Activated T-cell treated with anti-CD3 and anti-CD28 coated beads, Interleukin-2, amount 50 U/mL, for 4 hours (primary cell): Measurements from ENCODE around the gene MLXIP. TPM values are rescaled to one million over a fixed set of nuclear protein-coding genes. Genes with fewer than 3 reads are reported as not detected.
"Not testable (repeated sequence)": the region's sequence is repeated elsewhere in the genome, so short reads cannot be mapped to it uniquely, and the experiment has no call there.

ENCODE experiments used
- ATAC-seq, 2 donors: fragments of 200-7000 bp; cut with Tn5 transposase; one replicate each; pipeline ENCODE4 v1.10.0; 2021
- DNase-seq: peaks from one replicate; pipeline ENCODE4 v3.0.0-alpha.2; 2020
- H3K27me3 Mint-ChIP-seq: one replicate; pipeline ENCODE4 v1.8.0; 2021; ENCODE audit warnings: low read depth, mixed read lengths
- H3K36me3 Mint-ChIP-seq: one replicate; pipeline ENCODE4 v1.8.0; 2022; ENCODE audit warnings: mixed read lengths; ENCODE audit not compliant: insufficient read depth
- H3K4me1 Mint-ChIP-seq: one replicate; pipeline ENCODE4 v1.8.0; 2021; ENCODE audit warnings: low read depth, mixed read lengths
- H3K4me3 Mint-ChIP-seq: one replicate; pipeline ENCODE4 v1.8.0; 2021; ENCODE audit warnings: mild to moderate bottlenecking, moderate library complexity, mixed read lengths
- H3K9me3 Mint-ChIP-seq: one replicate; pipeline ENCODE4 v1.8.0; 2021; ENCODE audit warnings: mixed read lengths
- total RNA-seq, 3 donors: library from RNA; stranded (reverse); gene quantifications; one replicate each; pipeline ENCODE4 v1.2.1, GENCODE V29; 2021

The MLXIP gene
- total RNA-seq, 3 donors from 2014 or later: 35.9 to 42.3 (median 37.9) TPM

- peaks cover 5% of the 10 kb centered on the region for H3K36me3 Mint-ChIP-seq
- DNase-seq (no peak), ATAC-seq (no peak)
- H3K9me3 Mint-ChIP-seq: no peaks in the 10 kb centered on the region
- H3K4me1 Mint-ChIP-seq: peaks cover 26% of the 10 kb centered on the region
- H3K4me3 Mint-ChIP-seq: no peak overlapping the region
- no peaks in the 10 kb centered on the region for H3K27me3 Mint-ChIP-seq
Observed at GRCh38 chr12:122093098-122093883, 14.7 kb downstream of the MLXIP start.

- H3K4me1 Mint-ChIP-seq: peaks cover 31% of the 10 kb centered on the region
- ATAC-seq: no peak
- no peaks in the 10 kb centered on the region for H3K9me3 Mint-ChIP-seq
- peaks cover 5% of the 10 kb centered on the region for H3K36me3 Mint-ChIP-seq
- H3K27me3 Mint-ChIP-seq: no peaks in the 10 kb centered on the region
- no peak overlapping the region for H3K4me3 Mint-ChIP-seq
- DNase-seq: no peak
Observed at GRCh38 chr12:122094137-122094734, 15.7 kb downstream of the MLXIP start.

DNA sequence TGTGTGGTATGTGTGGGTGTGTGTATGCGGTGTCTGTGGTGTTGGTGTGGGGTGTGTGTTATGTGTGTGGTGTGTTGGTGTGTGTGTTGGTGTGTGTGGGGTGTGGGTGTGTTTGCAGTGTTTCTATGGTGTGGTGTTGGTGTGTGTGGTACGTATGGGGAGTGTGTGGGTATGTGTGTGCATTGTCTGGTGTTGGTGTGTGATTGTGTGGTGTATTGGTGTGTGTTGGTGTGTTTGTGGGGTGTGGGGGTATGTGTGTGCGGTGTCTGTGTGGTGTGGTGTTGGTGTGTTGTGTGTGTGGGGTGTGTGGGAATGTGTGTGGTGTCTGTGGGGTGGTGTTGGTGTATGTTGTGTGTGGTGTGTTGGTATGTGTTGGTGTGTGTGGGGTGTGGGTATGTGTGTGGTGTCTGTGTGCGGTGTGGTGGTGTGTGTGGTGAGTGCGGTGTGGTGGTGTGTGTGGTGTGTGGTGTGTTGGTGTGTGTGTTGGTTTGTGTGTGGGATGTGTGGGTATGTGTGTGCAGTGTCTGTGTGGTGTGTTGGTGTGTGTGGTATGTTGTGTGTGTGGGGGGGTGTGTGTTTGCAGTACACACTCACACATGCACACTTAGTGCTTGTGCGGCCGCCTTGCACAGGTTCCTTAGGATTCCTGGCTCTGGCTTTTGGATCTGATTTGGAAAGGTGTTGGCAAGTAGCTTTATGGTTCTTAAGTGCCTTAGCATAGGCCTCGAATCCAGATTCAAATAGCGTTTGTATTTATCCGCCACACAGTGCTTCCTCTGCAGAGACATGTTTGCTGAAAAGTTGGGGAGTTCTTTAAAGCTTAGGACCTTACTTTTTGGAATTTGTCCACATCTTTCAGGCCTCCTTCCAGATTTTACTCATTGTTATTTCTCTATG lies 16.4 kb downstream of the MLXIP start:
- H3K36me3 Mint-ChIP-seq: peaks cover 5% of the 10 kb centered on the region
- ATAC-seq (no peak), DNase-seq (no peak)
- H3K4me1 Mint-ChIP-seq: peaks cover 38% of the 10 kb centered on the region
- H3K9me3 Mint-ChIP-seq: no peaks in the 10 kb centered on the region
- no peaks in the 10 kb centered on the region for H3K27me3 Mint-ChIP-seq
- H3K4me3 Mint-ChIP-seq: no peak overlapping the region

DNA sequence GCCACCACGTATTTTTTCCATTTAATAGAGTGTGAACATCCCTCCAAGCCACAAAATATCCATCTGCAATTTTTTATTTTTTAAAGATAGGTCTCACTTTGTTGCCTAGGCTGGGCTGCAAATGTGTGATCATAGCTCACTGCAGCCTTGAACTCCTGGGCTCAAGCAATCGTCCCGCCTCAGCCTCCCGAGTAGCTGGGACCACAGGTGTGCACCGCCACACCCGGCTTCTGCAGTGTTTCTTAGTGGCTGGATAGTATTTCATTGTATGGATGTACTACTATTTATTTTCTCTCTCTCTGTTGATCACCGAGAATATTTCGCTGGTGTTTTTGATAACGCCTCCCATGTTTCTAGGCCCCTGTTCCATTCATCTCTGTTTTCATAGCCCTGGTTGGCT lies 17.5 kb downstream of the MLXIP start:
- no peaks in the 10 kb centered on the region for H3K9me3 Mint-ChIP-seq
- peaks cover 48% of the 10 kb centered on the region for H3K4me1 Mint-ChIP-seq
- peaks cover 2% of the 10 kb centered on the region for H3K36me3 Mint-ChIP-seq
- DNase-seq (no peak), ATAC-seq (no peak)
- no peaks in the 10 kb centered on the region for H3K27me3 Mint-ChIP-seq
- no peak overlapping the region for H3K4me3 Mint-ChIP-seq

DNA sequence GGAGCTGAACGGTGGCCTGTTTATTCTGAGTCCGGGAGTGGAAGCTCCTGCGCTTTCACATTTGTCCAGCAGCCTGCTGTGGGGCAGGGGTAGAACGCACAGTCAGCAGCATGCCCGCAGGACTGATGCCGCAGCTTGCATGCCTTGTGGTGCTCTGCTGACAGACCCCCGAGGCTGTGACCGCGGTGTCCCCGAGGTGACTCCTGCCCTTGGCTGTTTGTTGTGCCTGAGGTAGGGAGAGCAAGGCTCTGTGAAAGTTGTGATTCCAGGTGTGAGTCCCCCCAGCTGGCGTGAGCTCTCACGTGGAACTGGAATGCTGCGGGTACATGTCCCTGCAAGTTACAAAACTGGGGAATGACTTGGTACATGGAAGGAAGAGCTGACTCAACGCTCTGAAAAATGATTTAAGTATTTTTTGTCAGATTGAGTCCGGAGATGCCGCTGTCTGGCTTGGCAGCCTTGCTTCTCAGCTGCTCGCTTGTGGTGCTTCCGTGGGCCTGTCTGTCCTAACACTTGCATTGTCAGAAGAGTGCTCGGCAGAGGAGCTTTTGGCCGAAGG lies 18.1 kb downstream of the MLXIP start:
- peaks cover 2% of the 10 kb centered on the region for H3K36me3 Mint-ChIP-seq
- no peaks in the 10 kb centered on the region for H3K27me3 Mint-ChIP-seq
- H3K4me1 Mint-ChIP-seq: peaks cover 52% of the 10 kb centered on the region
- ATAC-seq: no peak
- H3K4me3 Mint-ChIP-seq: no peak overlapping the region
- H3K9me3 Mint-ChIP-seq: no peaks in the 10 kb centered on the region
- no peak for DNase-seq

GRCh38 chr12:122097584-122097926 lies 19.0 kb downstream of the MLXIP start:
- DNase-seq (no peak), ATAC-seq (no peak)
- Mint-ChIP-seq H3K9me3 (peaks cover 2% of the 10 kb centered on the region), H3K4me3 (no peak overlapping the region), H3K27me3 (no peaks in the 10 kb centered on the region), H3K36me3 (peaks cover 4% of the 10 kb centered on the region), H3K4me1 (peaks cover 58% of the 10 kb centered on the region)

DNA sequence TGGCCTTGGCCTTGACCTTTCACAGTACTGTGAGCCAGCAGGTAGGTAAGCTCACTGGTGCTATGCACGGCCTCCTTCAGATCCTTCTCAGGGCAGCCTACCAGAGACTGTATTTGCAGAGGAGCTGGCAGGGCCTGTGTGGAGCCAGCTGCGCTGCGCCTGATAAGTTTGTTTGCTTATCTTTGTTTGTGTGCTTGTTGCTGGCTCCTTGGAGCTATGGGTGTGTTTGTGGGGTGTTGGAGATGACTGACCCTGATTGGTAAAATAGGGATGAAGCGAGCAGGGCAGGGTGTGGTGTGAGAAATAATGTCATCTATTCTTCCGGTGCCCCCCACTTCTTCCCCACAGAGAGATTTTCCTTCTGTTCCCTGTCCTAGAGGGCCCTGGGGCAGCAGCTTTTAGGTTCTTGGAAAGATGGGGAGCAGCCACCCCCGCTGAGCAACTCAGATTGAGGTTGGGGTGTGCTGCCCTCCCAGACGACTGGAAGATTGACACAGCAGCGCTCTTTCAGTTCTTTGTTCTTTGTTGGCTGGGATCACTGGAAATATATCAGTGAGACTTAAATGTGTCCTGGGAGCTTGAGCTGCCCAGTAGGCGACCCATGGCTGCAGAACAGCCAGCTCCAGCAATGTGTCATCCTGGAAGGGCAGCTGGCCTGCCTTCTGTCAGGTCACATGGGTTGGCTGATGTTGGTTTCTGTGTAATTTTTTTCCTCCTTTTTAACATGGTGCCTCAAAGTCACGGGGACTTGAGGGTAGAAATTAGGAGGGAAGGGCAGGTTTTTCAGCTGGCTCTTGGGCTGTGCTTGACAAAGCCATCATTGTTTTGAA lies 19.6 kb downstream of the MLXIP start:
- Mint-ChIP-seq H3K4me3 (no peak overlapping the region), H3K4me1 (peaks cover 61% of the 10 kb centered on the region), H3K27me3 (no peaks in the 10 kb centered on the region), H3K9me3 (peaks cover 2% of the 10 kb centered on the region), H3K36me3 (peaks cover 5% of the 10 kb centered on the region)
- ATAC-seq (peak in 1 of 2 donors; percentile 51), DNase-seq (no peak)

- no peak for ATAC-seq
Observed at GRCh38 chr12:122099280-122099749, 20.8 kb downstream of the MLXIP start.

GRCh38 chr12:122099856-122100255 lies 21.3 kb downstream of the MLXIP start:
- Mint-ChIP-seq H3K36me3 (peaks cover 7% of the 10 kb centered on the region), H3K4me1 (peaks cover 74% of the 10 kb centered on the region), H3K9me3 (peaks cover 2% of the 10 kb centered on the region), H3K4me3 (peak overlapping the region; percentile 47), H3K27me3 (no peaks in the 10 kb centered on the region)
- no peak for DNase-seq
- ATAC-seq: no peak

More at GRCh38 chr12:122099280-122099749, 20.8 kb downstream of the MLXIP start:
- Mint-ChIP-seq H3K27me3 (no peaks in the 10 kb centered on the region), H3K4me1 (peaks cover 68% of the 10 kb centered on the region), H3K36me3 (peaks cover 7% of the 10 kb centered on the region), H3K4me3 (peak overlapping the region; percentile 47), H3K9me3 (peaks cover 2% of the 10 kb centered on the region)
- DNase-seq: no peak

DNA sequence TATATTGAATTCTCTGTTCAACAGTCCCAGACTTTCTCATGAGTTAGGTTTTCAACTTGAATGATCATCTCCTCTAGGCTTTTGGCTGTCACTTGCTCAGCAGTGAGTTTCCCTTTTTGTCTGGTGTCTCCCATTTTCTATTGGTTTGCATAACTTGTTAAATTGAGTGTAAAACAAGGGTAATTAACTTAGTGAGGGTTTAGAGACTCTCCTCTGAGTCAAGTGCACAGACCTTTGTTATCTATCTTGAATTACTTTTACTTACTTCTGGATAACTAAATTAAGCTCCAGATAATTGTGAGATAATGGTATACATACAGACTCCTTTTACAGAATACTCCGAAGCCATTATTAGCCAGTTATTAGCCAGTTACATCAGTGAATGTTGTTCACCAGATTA lies 22.0 kb downstream of the MLXIP start:
- H3K9me3 Mint-ChIP-seq: peaks cover 2% of the 10 kb centered on the region
- no peaks in the 10 kb centered on the region for H3K27me3 Mint-ChIP-seq
- H3K4me1 Mint-ChIP-seq: peaks cover 78% of the 10 kb centered on the region
- H3K36me3 Mint-ChIP-seq: peaks cover 7% of the 10 kb centered on the region
- DNase-seq (no peak), ATAC-seq (no peak)
- no peak overlapping the region for H3K4me3 Mint-ChIP-seq

GRCh38 chr12:122102331-122102730 lies 23.8 kb downstream of the MLXIP start:
- no peak overlapping the region for H3K4me3 Mint-ChIP-seq

DNA sequence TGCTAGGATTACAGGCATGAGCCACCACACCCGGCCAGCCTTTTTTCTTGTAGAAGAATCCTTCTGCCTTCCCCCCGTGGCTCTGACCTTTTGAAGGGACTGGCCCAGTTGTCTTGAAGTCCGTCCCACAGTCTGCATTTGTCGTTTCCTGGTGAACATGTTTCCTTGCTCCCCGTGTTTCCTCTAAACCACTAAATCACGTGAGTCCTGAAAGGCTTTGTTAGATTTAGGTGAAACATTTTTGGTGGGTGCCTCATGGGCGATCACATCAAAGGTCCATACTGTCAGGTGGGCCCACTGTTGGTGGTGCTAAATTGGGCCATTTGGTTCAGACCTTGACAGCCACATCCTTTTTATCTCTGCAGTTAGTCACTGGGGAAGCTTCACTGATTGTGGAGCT lies 26.3 kb downstream of the MLXIP start:
- H3K36me3 Mint-ChIP-seq: peaks cover 11% of the 10 kb centered on the region
- DNase-seq (no peak), ATAC-seq (peak in 1 of 2 donors; percentile 23)
- H3K4me3 Mint-ChIP-seq: peak overlapping the region; percentile 41
- H3K9me3 Mint-ChIP-seq: peaks cover 2% of the 10 kb centered on the region
- no peaks in the 10 kb centered on the region for H3K27me3 Mint-ChIP-seq
- peaks cover 82% of the 10 kb centered on the region for H3K4me1 Mint-ChIP-seq

More at GRCh38 chr12:122102331-122102730, 23.8 kb downstream of the MLXIP start:
- Mint-ChIP-seq H3K9me3 (peaks cover 2% of the 10 kb centered on the region), H3K27me3 (no peaks in the 10 kb centered on the region), H3K4me1 (peaks cover 81% of the 10 kb centered on the region), H3K36me3 (peaks cover 8% of the 10 kb centered on the region)
- DNase-seq: no peak
- no peak for ATAC-seq

- peaks cover 78% of the 10 kb centered on the region for H3K4me1 Mint-ChIP-seq
- DNase-seq, H3K9me3 Mint-ChIP-seq, ATAC-seq, H3K27me3 Mint-ChIP-seq: not testable (repeated sequence)
- peak overlapping the region; percentile 41 for H3K4me3 Mint-ChIP-seq
- peaks cover 11% of the 10 kb centered on the region for H3K36me3 Mint-ChIP-seq
Observed at GRCh38 chr12:122105496-122105895, 26.9 kb downstream of the MLXIP start.
